HCT116 (cell line): ENCODE results near the gene NPFFR1. TPM values are rescaled to one million over a fixed set of nuclear protein-coding genes. Genes with fewer than 3 reads are reported as not detected.

Source experiments
- ATAC-seq: fragments of 200-7000 bp; cut with Tn5 transposase; 2 replicates; pipeline ENCODE4 v1.9.1; 2020; ENCODE audit warnings: mild to moderate bottlenecking, moderate library complexity
- BruUV-seq: library from RNA; stranded (reverse); fragments of 400-500 nt; replicated peaks from 2 replicates; lab custom pipeline; 2021; lab: Mats Ljungman, UMichigan
- CTCF ChIA-PET: fragments of 300-600 bp; sonication (Branson Sonifier 250); formaldehyde crosslinking; loops from one replicate; lab custom pipeline; 2021; ENCODE audit warnings: antibody characterized with exemption; lab: Charles Lee
- POLR2A ChIA-PET: fragments of 300-600, 350-600 bp; sonication (Branson Sonifier 250); formaldehyde crosslinking; loops from one replicate; lab custom pipeline; 2021; ENCODE audit warnings: antibody characterized with exemption; lab: Charles Lee
- RAD21 ChIA-PET, 2 experiments: fragments of 300-600 bp; sonication (Branson Sonifier 250); formaldehyde crosslinking; loops; one replicate each; lab custom pipeline; 2023; ENCODE audit warnings: low total read pairs in 2 of 2; ENCODE audit not compliant: uncharacterized antibody in 2 of 2, unreplicated experiment in 2 of 2, low non-redundant PET in 1 of 2; lab: Charles Lee
- DNase-seq: peaks from one replicate; pipeline ENCODE4 v3.0.0-alpha.2; 2010; ENCODE audit warnings: low read depth, low spot score
- H2AFZ ChIP-seq: fragments of 200-600 bp; shearing (Covaris generic), sonication (generic); 2 replicates; pipeline ENCODE4 v1.6.1; 2017; ENCODE audit warnings: low read depth, mixed run types, mixed read lengths, antibody characterized with exemption, low read length; ENCODE audit not compliant: poor library complexity, severe bottlenecking
- H3K27ac ChIP-seq: 2 replicates; pipeline ENCODE4 v1.5.1; 2012; ENCODE audit warnings: low read depth, low read length
- H3K27me3 ChIP-seq: fragments of 200-600 bp; sonication (generic); 2 replicates; pipeline ENCODE4 v1.6.1; 2016; ENCODE audit warnings: mixed run types, low read length, mixed read lengths; ENCODE audit not compliant: insufficient read depth
- H3K36me3 ChIP-seq, 2 experiments: fragments of 200-500 bp in 1 of 2; fragments of 200-600 bp in 1 of 2; sonication (Bioruptor generic) in 1 of 2; sonication (generic) in 1 of 2; 2 replicates each; pipeline versions ENCODE4 v1.5.1 to v1.6.1; 2014 to 2016; ENCODE audit warnings: low read length in 2 of 2, inconsistent platforms in 1 of 2, mixed read lengths in 1 of 2, mixed run types in 1 of 2; ENCODE audit not compliant: insufficient read depth in 2 of 2, control insufficient read depth in 1 of 2
- H3K4me1 ChIP-seq, 2 experiments: fragments of 200-600 bp in 1 of 2; sonication (generic) in 1 of 2; 2 replicates each; pipeline versions ENCODE4 v1.5.1 to v1.6.1; 2012 to 2017; ENCODE audit warnings: low read length in 2 of 2, inconsistent platforms in 1 of 2, mild to moderate bottlenecking in 1 of 2, mixed read lengths in 1 of 2, mixed run types in 1 of 2, moderate library complexity in 1 of 2; ENCODE audit not compliant: insufficient read depth in 2 of 2, control insufficient read depth in 1 of 2
- H3K4me2 ChIP-seq: fragments of 200-600 bp; sonication (generic); 2 replicates; pipeline ENCODE4 v1.6.1; 2017; ENCODE audit warnings: mixed run types, low read length, mixed read lengths
- H3K4me3 ChIP-seq, 2 experiments: fragments of 200-600 bp in 1 of 2; sonication (generic) in 1 of 2; replicated peaks in 1 of 2; 2 replicates each; pipeline ENCODE4 v1.5.1; 2011 to 2016; ENCODE audit warnings: low read length in 2 of 2, control low read depth in 1 of 2, low read depth in 1 of 2, mild to moderate bottlenecking in 1 of 2, mixed read lengths in 1 of 2, mixed run types in 1 of 2
- H3K79me2 ChIP-seq: fragments of 200-600 bp; sonication (generic); 2 replicates; pipeline ENCODE4 v1.6.1; 2017; ENCODE audit warnings: mild to moderate bottlenecking, mixed run types, low read length, moderate library complexity, mixed read lengths; ENCODE audit not compliant: insufficient read depth
- H3K9ac ChIP-seq: fragments of 200-600 bp; sonication (generic); 2 replicates; pipeline ENCODE4 v1.6.1; 2016; ENCODE audit warnings: low read length, mixed read lengths
- H3K9me2 ChIP-seq: fragments of 200-600 bp; sonication (generic), shearing (Covaris generic); 2 replicates; pipeline ENCODE4 v1.6.1; 2017; ENCODE audit warnings: mixed run types, mild to moderate bottlenecking, moderate library complexity; ENCODE audit not compliant: insufficient read depth
- H3K9me3 ChIP-seq, 2 experiments: fragments of 200-500 bp in 1 of 2; fragments of 200-600 bp in 1 of 2; sonication (Bioruptor generic) in 1 of 2; sonication (generic) in 1 of 2; 2 replicates each; pipeline ENCODE4 v1.6.1; 2014 to 2017; ENCODE audit warnings: low read length in 2 of 2, mixed read lengths in 2 of 2, inconsistent platforms in 1 of 2, low read depth in 1 of 2, mild to moderate bottlenecking in 1 of 2, mixed run types in 1 of 2, moderate library complexity in 1 of 2; ENCODE audit not compliant: control insufficient read depth in 1 of 2, insufficient read depth in 1 of 2
- H4K20me1 ChIP-seq: fragments of 200-600 bp; sonication (generic), shearing (Covaris generic); 2 replicates; pipeline ENCODE4 v1.6.1; 2017; ENCODE audit warnings: mixed run types, mild to moderate bottlenecking, moderate library complexity; ENCODE audit not compliant: insufficient read depth
- ATF3 ChIP-seq: IDR thresholded peaks from 2 replicates; pipeline ENCODE4 v1.6.1; 2012
- CBX3 ChIP-seq: IDR thresholded peaks from 2 replicates; pipeline ENCODE4 v1.6.1; 2012; ENCODE audit warnings: low read depth
- CTCF ChIP-seq, 3 experiments: fragments of 200-600 bp in 1 of 3; sonication (generic) in 1 of 3; IDR thresholded peaks in 2 of 3; conservative IDR thresholded peaks in 1 of 3; 2 replicates each; pipeline ENCODE4 v1.5.1; 2012 to 2017; ENCODE audit warnings: low read depth in 2 of 3, low read length in 2 of 3, antibody characterized with exemption in 1 of 3, borderline replicate concordance in 1 of 3, control low read depth in 1 of 3, mild to moderate bottlenecking in 1 of 3, mixed read lengths in 1 of 3, mixed run types in 1 of 3, moderate library complexity in 1 of 3; ENCODE audit not compliant: insufficient read depth in 1 of 3
- EGR1 ChIP-seq: IDR thresholded peaks from 2 replicates; pipeline ENCODE4 v1.6.1; 2012; ENCODE audit warnings: low read depth
- ELF1 ChIP-seq: IDR thresholded peaks from 2 replicates; pipeline ENCODE4 v1.6.1; 2012; ENCODE audit warnings: low read depth, borderline replicate concordance
- JUND ChIP-seq: IDR thresholded peaks from 2 replicates; pipeline ENCODE4 v1.6.1; 2012
- POLR2A ChIP-seq: IDR thresholded peaks from 2 replicates; pipeline ENCODE4 v1.7.0; 2011; ENCODE audit warnings: borderline replicate concordance; ENCODE audit not compliant: insufficient read depth, insufficient read length; ENCODE audit errors: extremely low read depth
- SIN3A ChIP-seq: IDR thresholded peaks from 2 replicates; pipeline ENCODE4 v1.6.1; 2012; ENCODE audit warnings: low read depth
- intact Hi-C: fragments of 100-400 bp; cut with micrococcal nuclease; formaldehyde crosslinking; loops from 2 replicates; pipeline ENCODE4 v1.10.0; 2022
- total RNA-seq: library from RNA; stranded (reverse); gene quantifications from one replicate; pipeline ENCODE4 v1.2.1, GENCODE V29; 2021; ENCODE audit not compliant: unreplicated experiment

Gene NPFFR1
- total RNA-seq, 1 experiment from 2014 or later = 0.02 TPM

GRCh38 chr10:70198696-70199466 is 84.9 kb downstream of the NPFFR1 start:
- peaks cover 19 to 50% of the 10 kb centered on the region in 2 experiments for H3K36me3 ChIP-seq
- no peaks in the 10 kb centered on the region for H3K9me2 ChIP-seq
- no peak overlapping the region for H2AFZ ChIP-seq
- ChIA-PET RAD21 (interaction anchor here in 1 of 2 experiments (0.5 kb wide), 1 partner anchor 78 kb away, joined by 3 read pairs; no protein-coding TSS in a partner anchor), CTCF (interaction anchor here (1.0 to 1.8 kb wide), 2 partner anchors 23 to 188 kb away, joined by 3 to 5 read pairs; no protein-coding TSS in a partner anchor), POLR2A (no interaction called here)
- H3K4me3 ChIP-seq = no peak overlapping the region
- no TSS peak for BruUV-seq
- intact Hi-C loops = no loop called here
- no peaks in the 10 kb centered on the region for H3K79me2 ChIP-seq
- H3K9me3 ChIP-seq = no peaks in the 10 kb centered on the region
- H3K4me2 ChIP-seq = no peak overlapping the region
- H3K4me1 ChIP-seq = no peaks in the 10 kb centered on the region
- DNase-seq (no peak), ATAC-seq (no peak)
- H4K20me1 ChIP-seq = 0 out of 2 replicates have a peak, but pooled peaks cover 3% of the 10 kb centered on the region
- no peaks in the 10 kb centered on the region for H3K27me3 ChIP-seq
- TF ChIP-seq CBX3 = no peak
- no peak for TF ChIP-seq CTCF (IDR thresholded peaks at IDR 0.05 in 2 of 3, conservative IDR thresholded peaks at IDR 0.05 in 1 of 3; ENCODE audit: borderline replicate concordance in 1 of 3, insufficient read depth in 1 of 3, low read depth in 2 of 3, low read length in 2 of 3)
- TF ChIP-seq EGR1 = no peak
- TF ChIP-seq POLR2A = no peak
- TF ChIP-seq JUND = no peak
- no peak for TF ChIP-seq ATF3
- TF ChIP-seq ELF1 = no peak
- TF ChIP-seq SIN3A = no peak
- TF ChIP-seq, all 23 proteins: peak for 0
- H3K9ac ChIP-seq = no peak overlapping the region
- no peak overlapping the region for H3K27ac ChIP-seq

Other genes starting within 250 kb of the NPFFR1 start
- 41.4 TPM for gene MACROH2A2, start 231.2 kb downstream of the NPFFR1 start, total RNA-seq
- 20.0 TPM for gene AIFM2, start 151.2 kb downstream of the NPFFR1 start, total RNA-seq
- 13.6 TPM for gene TYSND1, start 137.3 kb downstream of the NPFFR1 start, total RNA-seq
- gene SAR1A, start 113.5 kb downstream of the NPFFR1 start, total RNA-seq = 86.9 TPM
- gene PPA1, start 50.6 kb downstream of the NPFFR1 start, total RNA-seq = 234 TPM
- gene LRRC20, start 98.6 kb upstream of the NPFFR1 start, total RNA-seq = 19.5 TPM
- 36.7 TPM for gene EIF4EBP2, start 120.1 kb upstream of the NPFFR1 start, total RNA-seq
- gene NODAL, start 157.7 kb upstream of the NPFFR1 start, total RNA-seq = 0.30 TPM
- gene PALD1, start 194.8 kb upstream of the NPFFR1 start, total RNA-seq = 33.1 TPM